ENCODE data around the gene CEP85.
"Not testable (repeated sequence)": the region's sequence is repeated elsewhere in the genome, so short reads cannot be mapped to it uniquely, and the experiment has no call there.

The CEP85 gene

DNA sequence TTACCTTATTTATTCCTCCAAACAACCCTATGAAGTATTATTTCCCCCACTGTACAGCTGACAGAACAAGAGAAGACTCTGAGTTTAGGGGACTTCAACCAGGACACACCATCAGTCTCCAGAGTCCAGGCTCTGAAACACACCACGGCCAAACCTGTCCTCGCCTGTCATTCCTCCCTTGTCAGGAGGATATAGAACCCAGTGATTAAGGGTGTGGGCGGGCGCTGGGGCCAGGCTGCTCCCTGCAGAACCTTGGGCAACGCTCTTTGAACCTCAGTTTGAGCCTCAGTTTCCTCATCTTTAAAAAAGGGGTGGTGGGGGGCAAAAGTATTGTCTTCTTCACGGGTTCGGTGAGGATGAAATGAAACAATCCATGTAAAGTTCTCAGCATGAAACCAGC, 9.4 kb upstream of the CEP85 start:
- DNase-seq: no peak

DNA sequence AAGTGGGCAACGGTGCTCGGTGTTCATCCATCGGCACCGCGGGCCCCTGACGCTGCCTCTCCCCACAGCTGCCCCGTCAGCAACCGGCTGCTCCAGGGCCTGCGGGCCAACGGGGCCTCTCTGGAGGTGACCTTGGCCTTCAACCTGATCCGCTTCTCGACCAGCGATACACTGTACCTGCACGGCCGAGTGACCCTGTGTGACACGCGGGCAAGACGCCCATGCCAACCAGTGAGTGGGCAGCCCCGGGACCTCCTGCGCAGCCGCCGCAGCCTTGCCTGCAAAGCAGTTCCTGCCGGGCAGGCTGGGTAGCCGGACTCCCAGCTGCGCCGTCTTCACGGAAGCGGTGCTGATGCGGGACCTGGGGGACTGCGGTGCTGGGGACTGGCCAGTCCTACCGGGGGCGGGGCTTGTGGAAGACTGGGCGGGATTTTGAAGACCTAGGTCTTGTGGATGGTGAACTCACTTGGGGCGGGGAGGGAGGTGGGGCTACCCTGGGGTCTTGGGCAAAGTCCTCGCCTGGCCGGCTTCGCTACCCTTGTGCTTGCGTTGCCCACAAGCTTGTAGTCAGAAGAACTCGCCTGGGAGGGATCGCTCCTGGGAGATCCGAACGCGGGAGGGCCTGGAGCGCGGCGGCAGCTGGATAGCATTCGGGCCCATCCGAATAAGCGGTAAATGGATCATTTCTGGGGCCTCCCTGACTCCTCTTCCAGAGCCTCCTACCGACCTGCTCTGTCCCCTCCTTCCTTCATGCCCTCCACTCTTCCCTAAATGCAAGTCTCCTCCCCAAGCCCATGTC, 8.8 kb upstream of the CEP85 start:
- peak; percentile 69 for DNase-seq

DNA sequence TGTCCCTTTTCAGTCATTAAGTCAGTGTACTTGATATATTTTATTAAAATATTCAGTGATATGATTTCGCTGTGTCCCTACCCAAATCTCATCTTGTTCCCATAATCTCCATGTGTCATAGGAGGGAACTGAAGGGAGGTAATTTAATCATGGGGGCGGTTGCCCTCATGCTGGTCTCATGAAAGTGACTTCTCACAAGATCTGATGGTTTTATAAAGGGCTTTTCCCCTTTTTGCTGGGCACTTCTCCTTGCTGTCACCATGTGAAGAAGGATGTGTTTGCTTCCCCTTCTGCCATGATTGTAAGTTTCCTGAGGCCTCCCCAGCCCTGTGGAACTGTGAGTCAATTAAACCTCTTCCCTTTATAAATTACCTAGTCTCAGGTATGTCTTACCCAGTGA, 3.3 kb upstream of the CEP85 start:
- DNase-seq: not testable (repeated sequence)

DNA sequence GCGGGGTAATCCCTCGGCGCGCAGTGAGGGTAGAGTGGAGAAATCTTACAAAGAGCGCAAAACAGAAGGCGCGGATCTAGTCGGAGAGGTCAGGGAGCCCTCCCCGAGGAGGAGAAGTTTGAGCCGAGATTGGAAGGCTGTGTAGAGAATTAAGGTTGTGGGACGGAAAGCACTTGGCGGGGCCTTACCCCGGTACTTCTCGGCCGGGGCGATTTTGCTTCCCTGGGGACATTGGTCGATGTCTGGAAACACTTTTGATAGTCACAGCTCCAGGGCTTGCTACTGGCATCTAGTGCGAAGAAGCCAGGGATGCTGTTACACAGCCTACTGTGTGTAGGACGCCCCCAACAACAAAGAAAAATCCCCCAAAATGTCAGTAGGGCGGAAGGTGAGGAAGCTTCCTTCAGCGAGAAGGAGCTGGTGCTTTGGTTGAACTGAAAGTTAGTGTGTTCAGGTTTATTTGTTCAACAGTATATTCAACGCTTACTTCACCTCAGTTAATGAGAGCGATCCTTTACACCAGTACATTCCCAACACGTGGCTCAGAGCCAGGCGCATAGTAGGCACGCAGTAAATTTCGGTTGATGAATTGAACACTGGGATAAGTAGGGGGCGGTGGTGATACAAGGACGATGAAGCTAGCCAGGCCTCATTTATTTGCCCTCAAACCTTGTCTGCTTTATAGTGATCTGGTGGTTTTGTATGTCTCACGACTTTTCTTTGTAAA, 807 bp downstream of the CEP85 start:
- DNase-seq: peak; percentile 12

DNA sequence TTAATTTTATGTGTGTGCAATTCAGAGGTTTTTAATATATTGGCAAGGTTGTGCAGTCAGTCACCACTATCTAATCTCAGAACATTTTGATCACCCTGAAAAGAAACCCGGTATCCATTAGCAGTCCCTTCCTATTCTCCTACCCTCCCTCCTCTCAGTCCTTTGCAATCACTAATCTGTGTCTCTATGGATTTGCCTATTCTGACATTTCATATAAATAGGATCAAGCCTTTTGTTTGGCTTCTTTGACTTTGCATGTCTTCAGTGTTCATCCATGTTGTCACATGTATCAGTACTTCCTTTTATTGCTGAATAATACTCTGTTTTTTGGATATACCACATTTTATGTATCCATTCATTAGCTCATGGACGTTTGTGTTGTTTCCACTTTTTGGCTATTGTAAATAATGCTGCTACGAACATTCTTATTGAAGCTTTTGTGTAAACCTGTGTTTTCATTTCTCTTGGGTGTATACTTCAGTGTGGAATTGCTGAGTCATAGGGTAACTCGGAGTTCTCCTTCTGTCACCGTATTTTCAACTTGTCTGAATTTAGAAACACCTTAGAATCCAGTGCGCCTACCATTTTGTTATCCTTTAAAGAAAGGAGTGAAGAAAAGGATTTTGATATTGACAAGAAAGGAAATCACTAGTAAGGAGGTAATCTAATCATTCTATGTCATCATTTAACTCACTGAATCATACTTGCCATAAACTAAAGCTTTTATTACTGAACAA, 3.4 kb downstream of the CEP85 start:
- DNase-seq: no peak

DNA sequence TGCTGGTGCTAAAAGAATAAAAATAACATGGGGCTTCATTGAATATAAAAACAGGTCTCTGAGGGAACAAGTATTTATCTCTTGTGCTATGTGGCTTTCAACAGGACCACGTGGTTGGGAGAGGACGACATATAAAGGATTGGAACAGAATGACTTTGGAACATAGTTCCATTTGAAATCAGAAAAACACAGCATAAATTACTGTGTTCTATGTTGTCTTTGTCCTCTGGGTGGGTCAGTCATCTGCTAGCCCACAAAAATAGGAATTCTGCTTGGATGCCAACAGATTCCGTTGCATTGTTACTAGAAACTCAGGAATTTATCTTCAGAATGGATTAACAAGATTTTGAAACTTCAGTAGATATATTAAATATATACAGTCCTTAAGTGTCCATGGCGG, 5.9 kb downstream of the CEP85 start:
- DNase-seq: no peak

DNA sequence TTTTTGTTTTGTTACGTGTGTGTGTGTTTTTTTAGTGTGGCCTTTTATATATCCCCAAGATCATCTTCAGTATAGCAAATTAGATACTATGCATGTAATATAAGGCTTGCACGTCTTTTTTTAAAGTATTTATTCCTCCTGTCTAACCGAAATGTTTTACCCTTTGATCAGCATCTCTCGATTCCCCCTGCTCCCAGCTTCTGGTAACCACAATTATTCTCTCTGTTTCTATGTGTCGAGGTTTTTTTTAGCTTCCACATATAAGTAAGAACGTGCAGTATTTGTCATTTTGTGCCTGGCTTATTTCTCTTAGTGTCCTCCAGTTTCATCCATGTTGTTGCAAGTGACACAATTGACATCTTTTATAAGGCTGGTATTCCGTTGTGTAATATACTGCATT, 18.7 kb downstream of the CEP85 start:
- DNase-seq: no peak

DNA sequence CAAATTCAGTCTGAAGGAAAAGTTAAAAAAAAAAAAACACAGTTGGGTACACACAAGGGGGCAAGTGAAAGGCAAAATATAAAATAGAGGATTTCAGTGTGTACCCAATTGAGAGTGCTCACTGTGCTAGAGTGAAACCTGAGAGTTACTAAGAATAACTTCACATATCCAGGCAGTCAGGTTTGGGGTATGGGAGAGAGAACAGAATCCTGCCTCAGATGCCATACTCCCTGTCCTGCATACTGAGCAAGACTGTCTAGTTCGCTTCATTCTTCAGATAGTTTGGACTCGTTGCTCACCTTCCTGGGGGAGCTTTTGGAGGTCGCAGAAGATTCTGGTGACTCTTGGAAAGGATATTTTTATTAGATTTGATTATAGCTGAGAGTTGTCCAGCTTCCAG, 20.4 kb downstream of the CEP85 start:
- DNase-seq: no peak

DNA sequence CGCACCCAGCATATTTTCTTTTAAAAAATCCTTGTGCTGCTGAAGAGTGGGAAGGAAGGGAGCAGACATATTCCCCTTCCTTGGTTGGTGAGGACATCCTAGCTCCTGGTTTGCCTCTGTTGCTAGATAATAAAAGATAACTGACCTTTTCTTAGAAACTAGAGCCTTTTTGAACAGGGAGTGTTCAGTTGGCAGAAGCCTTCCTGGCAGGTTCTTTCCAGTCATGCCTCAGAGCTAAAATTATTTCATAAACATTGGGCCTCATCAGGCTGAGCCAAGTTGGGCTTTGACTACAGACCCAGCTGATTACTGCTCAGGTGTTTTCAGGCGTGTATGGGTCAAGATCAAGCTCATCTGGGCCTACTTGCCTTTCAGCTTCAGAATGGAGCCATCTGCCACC, 23.2 kb downstream of the CEP85 start:
- no peak for DNase-seq

DNA sequence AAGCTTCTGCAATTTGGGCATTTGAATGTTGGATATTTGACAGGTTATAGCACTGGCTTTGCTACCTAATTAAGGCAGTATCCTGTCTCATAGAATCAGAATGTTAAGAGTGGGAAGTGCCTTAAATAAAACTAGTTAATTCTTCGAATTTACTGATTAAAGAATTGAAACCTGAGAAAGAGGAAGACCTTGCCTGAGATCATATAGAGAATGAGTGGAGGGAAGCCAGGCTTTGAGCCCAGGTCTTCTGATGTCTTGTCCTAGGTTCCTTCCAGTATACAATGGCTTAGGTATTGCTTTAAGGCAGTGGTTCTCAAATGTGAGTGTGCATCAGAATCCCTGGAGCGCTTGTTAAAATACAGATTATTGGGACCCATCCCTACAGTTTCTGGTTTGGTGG, 25.0 kb downstream of the CEP85 start:
- DNase-seq: no peak

DNA sequence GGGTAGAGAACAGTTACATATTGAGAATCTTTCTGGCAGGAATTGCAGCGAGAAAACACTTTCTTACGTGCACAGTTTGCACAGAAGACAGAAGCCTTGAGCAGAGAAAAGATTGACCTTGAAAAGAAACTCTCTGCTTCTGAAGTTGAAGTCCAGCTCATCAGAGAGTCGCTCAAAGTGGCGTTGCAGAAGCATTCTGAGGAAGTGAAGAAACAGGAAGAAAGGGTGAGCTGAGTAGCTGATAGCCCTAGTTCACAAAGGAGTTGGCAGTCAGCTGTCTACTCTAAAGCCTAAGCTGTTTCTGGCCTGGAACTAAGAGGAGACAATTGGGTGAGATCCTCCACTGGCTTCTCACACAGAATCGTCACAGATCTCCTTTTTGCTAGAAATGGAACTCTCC, 25.6 kb downstream of the CEP85 start:
- no peak for DNase-seq

DNA sequence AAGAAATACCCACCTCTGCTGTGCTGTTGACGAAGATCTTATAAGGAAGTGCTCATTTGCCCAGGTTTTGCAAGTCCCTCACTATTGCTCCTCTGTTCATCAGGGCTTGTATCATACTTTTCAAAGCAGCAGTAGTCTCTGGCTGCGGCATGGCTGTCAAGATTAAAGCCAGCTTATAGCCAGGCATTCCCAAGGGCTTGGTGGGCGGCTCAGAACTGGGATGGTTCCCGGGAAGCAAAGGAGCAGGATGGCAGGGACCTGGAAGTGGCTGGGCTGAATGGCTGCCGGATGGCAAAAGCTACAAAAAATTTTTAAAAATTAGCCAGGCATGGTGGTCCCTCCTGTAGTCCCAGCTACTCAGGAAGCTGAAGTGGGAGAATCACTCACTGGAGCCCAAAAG, 29.2 kb downstream of the CEP85 start:
- no peak for DNase-seq

DNA sequence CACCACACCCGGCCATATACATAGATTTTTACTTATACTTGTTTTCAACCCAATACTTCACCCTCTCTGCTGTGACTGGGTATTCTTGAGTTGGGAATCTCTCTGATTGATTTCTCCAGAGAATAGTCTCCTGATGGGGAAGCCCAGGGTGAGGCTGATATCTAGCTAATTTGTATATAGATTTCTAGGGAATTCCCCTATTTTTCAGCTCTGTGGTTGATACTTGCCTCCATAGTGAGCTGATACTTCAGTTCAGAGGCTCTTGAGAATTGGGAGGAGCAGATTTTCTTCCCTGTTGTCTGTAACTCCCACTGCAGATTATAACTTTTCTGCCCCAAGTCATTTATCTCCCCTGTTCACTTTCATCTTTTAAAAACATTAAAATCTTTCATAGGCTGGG, 31.4 kb downstream of the CEP85 start:
- DNase-seq: no peak

DNA sequence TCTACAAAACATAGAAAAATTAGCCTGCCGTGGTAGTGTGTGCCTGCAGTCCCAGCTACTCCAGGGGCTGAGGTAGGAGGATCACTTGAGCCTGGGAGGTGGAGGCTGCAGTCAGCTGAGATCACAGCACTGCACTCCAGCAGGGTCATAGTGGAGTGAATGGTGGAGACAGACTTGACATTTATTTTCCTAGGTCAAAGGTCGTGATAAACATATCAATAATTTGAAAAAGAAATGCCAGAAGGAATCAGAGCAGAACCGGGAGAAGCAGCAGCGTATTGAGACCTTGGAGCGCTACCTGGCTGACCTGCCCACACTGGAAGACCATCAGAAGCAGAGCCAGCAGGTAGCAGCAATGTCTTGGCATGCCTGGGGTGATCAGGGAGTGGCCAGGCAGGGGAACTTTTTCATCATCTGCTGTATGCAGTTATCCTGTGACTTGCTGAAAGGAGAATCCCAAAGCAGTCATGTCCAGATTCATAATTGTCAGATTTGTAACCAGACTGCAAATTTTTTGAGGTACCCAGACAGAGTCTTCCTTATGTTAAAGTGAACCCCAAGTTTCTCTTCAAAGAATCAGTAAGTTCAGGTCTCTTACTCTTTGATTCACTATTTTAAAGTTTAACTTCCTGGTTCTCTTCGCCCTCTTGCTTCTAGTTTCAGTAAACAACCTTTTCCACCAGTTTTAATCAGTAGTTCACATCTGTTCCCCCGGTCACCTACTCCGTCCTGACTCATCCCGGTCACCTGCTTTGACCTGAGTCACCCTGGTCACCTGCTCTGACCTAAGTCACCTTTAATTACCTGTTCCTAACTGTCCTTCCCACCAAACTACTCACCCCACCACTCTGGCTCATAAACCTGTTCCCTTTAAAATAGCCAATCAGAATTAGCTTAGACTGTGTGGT, 34.5 kb downstream of the CEP85 start:
- no peak for DNase-seq

DNA sequence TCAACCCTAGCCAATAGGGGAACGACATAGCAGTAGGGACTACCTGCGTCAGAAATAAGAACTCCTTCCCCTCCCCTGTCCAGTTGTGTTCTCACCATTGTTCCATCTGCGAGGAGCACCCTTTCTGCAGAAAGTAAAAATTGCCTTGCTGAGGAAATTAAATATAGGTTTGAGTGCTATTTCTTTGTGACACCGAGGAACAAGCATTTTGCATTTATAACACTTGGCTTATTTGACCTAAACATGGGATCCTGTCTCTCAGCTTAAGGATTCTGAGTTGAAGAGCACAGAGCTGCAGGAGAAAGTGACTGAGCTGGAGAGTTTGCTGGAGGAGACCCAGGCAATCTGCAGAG, 35.2 kb downstream of the CEP85 start:
- no peak for DNase-seq

DNA sequence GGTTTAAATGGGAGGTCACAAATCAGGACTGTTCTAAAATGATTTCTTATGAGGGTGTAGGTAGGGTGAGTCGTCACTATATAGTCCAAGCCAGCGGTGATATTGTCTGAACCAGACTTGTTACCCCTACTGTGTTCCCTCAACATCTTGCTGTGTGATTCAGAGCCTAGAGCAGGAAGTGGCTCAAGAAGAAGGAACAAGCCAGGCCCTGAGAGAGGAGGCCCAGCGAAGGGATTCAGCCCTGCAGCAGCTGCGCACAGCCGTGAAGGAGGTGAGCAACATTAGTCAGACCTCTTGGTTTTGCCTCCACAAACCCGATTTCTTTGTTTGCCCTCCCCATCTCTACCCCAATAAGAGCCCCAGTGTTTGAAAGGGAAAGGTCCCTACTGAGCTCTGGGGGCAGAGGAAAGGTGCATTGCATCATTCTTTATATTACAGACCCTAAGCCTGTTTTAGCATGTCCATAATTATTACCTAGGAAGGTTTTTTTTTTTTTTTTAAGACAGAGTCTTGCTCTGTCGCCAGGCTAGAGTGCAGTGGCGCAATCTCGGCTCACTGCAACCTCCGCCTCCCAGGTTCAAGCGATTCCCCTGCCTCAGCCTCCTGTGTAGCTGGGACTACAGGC, 40.9 kb downstream of the CEP85 start:
- no peak for DNase-seq

DNA sequence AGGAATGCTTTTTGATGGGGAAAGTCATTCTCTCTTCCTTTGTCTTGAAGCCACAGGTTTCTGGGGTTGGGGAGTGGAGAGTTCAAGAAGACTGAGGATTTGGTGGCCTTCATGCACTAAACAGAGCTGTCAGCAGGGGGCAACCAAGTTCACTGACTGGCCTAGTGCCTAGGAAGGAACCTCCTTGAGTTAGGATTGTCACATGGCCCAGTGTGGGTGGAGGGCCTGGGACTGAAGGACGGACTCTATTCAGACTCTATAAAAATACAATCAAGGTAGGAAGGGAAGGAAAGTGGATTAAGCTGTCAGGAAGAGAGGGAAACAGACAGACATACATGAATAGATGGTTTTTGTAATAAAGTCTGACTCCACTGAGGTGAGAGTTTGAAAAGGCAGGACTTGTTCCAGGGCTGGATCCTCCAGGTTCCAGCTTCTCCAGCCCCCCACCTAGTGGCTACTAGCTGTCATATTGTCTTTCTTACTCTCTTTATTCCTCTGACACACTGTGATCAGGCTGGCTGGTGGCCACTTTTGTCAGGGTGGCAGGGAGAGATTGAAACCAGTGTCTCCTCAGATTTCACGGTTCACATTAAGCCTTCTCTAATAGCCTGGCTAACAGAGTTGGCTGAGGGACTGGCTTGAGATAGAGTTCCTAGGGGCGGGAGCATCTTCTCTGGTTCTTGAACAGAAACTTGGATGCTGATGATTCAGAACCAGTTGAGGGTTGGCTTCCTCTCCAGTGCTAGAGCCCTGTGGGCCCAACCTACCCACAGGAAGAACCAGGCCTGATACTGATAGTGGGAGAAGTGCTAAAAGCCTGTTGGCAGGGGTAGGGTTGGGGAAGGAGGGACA, 41.8 kb downstream of the CEP85 start:
- peak; percentile 84 for DNase-seq

DNA sequence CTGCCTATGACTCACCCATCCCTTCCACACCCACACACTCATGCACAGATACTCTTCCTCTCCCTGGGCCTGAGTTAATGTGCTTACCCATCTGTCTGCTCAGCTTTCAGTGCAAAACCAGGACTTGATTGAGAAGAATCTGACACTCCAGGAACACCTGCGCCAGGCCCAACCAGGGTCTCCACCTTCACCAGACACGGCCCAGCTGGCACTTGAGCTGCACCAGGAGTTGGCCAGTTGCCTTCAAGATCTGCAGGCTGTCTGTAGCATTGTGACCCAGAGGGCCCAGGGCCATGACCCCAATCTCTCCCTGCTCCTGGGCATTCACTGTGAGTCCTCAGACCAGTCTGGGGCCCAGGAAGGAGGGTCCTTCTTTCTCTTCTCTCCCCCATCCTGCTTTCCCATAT, 42.4 kb downstream of the CEP85 start:
- no peak for DNase-seq

DNA sequence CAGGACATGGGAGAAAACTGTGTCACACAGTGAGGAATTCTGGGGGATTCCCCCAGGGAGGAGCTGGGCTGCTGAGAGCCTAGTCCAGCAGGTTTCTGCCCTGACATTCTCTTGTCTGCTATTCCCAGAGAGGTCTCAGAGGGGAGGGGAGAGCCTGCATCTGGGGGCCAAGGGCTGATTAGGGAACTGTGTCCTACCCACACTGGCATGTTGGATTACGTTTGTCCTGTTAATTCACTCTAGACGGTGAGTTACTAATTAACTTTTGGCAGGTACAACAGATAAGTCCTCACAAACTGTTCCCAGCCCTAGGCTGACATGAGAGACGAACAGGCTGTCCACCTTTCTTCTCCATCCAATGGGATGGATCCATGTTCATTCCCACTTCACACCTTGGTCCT, 43.3 kb downstream of the CEP85 start:
- no peak for DNase-seq

DNA sequence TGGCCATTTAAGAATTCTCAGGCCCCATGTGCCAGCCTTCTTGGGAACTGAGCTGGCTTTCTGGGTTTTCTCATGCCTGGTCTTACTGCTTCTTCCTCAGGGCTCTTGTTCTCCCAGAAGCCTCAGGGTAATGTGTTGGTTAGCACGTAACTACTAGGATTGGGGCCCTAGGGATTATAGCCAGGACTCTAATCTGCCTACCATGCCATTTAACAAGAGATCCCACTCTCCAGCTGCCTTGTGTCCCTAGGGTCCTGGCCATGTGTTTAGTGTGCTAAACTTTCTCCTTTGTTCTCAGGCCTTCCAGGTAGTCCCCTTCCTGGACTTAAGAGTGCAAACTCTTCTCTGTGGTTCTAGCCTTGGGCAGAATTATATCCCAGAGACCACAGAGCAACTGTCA, 43.7 kb downstream of the CEP85 start:
- DNase-seq: no peak

DNA sequence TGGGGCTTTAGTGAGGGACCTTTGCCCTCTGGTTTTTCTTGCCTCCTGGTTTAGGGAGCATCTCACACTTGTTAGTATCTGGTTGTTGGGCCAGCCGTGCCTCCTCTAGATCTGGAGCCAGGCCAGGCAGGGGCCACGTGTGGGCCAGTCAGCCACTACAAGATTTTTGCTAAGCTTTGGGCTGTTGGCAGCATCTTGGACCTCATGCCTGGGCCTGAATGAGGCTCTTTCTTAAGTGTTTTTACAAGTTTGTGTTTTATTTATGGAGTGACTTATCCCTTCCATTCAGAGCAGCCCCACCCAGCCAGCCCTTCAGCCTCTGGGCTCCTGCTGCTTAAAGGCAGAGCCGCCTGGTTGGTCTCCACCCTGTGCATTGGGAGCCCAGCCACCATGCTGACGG, 44.3 kb downstream of the CEP85 start:
- DNase-seq: no peak

Measured in CD4-positive, alpha-beta T cell treated with Interleukin-17A for 4 hours (primary cell).